Ramos (cell line): ENCODE data around the gene SNED1.

Experiments used
- in situ Hi-C: fragments of 300-500 bp; cut with MboI; formaldehyde crosslinking; loops from one replicate; pipeline ENCODE4 v1.14.3; 2022; ENCODE audit warnings: low sequenced_read_pairs; ENCODE audit not compliant: unreplicated experiment

The SNED1 gene

GRCh38 chr2:240997856-240998705 is at the start of gene SNED1:
TSS of gene SNED1 (plus strand) at chr2:240998618. CDS start at chr2:240998838, 220 bp downstream.
- in situ Hi-C loops, result no loop called here

DNA sequence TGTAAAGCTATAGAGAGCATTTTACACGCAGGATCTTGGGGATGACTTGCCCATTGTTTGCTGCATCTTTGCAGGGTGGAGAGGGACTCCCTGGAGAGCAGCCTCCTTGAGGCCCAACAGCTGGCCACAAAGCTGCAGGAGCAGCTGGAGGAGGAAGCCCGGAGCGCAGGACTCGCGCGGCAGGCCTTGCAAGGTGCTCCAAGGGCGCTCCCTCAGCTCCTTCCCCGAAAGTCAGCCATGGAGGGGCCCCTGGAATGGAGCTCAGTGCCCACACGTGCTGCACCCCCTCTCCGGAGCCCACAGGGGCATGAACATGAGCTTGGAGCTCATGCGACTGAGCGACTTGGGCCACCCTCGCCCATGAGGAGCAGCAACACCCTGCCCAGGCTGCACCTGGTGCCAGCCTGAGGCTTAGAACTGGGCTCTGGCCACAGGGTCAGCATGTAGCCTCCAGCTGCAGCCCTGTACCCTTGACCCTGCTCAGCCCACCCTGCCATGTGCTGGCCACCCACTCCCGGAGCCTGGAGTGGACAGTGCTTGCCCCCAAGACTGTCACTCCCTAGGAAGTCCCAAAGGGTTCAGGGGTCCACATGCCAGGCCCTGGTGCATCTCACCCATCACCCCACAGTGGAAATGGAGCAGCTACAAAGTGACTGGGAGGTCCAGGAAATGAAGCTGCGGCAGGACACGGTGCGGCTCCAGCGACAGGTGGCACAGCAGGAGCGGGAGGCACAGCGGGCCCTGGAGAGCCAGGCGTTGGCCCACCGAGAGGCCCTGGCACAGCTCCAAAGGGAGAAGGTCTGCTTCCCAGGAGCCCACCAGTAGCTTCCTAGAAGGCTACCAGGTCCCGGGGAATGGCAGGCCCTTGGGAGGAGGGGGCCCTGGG is 49.3 kb upstream of the SNED1 start:
- in situ Hi-C loops, result no loop called here

DNA sequence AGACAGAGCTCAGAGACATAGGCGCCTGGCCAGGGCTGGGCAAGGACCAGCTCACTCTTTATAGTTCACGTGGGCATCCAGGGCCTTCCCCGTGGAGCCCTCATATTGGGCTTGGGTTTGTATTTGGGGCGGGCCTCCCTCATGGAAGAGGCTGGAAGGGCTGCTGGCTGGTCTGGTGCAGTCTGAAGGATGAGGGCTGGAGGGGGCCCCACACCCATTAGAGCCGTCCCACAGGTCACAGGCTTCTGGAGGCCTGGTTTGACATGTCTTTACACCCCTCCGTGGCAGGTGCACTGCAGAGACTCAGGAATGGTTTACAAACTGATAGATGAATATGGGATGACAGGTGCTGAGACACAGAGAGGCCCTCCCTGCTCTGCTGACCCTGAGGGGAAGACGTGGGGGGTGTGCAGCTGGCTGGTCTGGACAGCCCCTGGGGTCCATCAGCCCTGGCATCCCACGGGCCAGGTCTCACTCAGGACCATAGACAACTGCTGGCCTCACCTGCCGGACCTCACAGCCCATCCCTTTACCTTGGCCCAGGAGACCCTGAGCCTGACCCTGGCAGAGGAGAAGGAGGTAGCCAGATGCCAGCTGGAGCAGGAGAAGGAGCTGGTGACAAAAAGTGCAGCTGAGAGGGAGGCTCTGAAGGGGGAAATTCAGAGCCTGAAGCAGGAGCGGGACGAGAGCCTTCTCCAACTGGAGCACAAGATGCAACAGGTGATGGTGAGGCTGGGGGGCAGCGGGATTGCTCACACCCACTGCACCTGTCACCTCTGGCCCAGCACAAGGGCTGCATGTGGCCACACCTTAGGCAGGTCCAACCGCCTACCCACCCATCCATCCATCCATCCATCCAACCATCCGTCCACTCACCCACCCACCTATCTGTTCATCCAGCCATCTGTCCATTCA is 48.4 kb upstream of the SNED1 start:
- in situ Hi-C loops, result no loop called here

- in situ Hi-C loops, result no loop called here
Measured at GRCh38 chr2:240951045-240951594, 47.3 kb upstream of the SNED1 start.

- in situ Hi-C loops, result no loop called here
Measured at GRCh38 chr2:240952496-240953246, 45.7 kb upstream of the SNED1 start.

DNA sequence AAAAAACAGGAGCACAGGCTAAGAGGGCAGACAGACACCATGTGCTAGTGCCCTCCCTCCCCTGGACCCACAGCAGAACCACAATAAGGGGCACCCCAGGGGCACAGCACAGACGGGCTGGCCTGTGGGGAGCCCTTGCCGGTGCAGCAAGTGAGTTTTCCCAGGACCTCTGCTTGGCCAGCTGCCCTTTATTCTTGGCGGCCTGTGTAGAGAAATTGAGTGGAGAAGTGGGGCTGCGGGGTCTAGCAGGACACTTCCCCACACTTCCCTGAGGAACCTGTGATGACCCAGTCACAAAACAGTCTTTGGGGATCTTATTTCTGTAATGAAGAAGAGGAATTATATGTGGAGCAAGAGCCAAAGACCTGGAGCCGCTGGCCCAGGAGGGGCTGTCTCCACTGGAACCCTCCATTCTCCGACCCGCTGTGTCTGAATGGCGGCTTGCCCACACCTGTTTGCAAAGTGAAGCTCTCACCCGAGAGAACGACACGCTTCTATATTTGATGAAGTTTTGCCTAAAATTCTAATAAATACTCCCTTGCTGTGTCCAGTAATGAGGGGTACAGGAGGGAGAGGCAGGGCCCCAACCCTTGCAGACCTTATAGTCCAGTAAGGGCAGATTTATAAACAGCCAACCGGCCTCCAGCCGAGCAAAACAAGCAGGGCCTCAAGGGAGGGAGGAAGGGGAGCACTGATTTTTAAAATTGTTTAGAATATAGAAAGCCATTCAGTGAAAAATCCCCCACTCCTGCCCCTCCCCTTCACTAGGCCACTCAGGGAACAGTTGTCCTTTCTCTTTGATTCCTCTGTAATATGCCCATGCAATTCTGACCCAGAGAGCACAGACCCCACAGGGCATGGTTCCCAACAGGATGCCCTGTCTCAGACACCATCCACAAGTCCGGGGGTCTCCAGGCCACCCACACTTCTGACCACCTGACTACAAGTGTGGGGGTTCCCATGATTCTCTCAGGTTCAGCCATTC is 44.7 kb upstream of the SNED1 start:
- in situ Hi-C loops, result no loop called here

DNA sequence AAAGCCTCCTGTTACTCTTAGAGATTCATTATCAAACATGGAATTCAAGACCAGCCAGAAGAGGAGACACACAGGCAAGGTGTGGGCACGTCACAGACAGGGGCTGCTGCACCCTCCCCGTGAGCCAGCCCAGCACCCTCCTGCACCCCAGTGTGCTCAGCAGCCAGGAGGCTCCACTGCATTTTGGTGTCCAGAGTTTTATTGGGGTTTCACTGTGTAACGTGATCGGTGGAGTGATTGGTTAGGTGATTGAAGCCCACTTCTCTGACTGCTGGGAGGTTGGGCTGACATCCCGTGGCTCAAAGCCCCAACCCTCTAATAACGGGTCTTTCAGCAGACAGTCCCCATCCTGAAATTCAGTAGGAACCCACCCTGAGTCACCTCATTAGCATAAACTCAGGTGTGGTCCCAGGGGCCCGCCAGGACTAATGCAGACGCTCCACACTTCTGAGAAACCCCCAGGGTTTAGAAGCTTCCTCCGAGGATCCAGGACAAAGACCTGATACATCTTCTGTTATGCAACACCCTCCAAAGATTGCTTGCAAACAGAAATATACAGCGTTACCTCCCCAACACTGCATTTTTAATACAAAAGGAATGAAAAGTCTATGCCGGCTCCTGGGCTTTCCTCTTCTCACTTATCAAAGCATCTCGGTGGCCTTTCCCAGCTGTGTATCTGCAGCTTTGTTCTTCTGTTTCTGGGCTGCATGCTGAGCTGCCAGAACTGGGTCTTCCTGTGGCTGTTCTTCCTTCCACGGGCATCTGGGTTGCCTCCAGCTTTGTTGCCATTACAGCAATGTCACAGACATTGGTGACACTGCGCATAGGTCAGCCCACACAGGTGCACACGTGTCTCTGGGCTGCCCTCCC is 43.7 kb upstream of the SNED1 start:
- in situ Hi-C loops, result no loop called here

- in situ Hi-C loops, result no loop called here
Measured at GRCh38 chr2:240955306-240956170, 42.9 kb upstream of the SNED1 start.

- in situ Hi-C loops, result no loop called here
Measured at GRCh38 chr2:240956171-240956934, 42.1 kb upstream of the SNED1 start.

DNA sequence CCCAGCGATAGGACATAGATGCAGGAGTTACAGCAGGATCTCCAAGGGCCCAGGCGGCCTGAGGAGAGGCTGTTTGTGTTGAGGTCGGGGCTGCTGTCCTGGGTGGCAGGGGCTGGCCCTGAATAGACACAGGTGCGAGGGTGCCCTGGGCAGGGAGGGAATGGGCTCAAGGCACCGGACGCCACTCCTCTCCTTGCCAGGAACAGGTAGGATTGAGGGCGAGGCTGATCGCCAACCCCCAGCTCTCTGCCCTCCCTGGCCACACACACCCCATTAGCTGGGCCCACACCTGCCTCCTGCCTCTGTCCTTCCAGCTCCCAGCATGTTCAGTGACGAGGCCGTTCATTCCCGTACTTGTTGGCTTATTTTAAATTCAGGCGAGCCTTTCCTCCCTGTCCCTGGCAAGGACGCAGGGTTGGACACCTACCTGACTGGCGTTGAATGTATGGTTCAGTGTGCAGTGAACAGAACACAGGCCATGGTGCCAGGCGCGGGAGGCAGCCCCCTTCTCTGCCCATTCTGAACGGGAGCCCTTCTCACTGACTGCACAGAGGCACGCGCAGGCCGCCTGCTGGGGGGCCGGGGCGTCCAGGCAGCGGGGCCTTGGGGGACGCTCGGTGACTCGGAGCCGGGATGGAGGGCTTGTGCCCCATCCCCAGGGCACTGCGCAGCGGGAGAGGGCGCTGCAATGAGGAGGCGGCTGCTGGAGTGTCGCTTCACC is 41.3 kb upstream of the SNED1 start:
- in situ Hi-C loops, result no loop called here

GRCh38 chr2:240957656-240958365 is 40.6 kb upstream of the SNED1 start:
- in situ Hi-C loops, result no loop called here

DNA sequence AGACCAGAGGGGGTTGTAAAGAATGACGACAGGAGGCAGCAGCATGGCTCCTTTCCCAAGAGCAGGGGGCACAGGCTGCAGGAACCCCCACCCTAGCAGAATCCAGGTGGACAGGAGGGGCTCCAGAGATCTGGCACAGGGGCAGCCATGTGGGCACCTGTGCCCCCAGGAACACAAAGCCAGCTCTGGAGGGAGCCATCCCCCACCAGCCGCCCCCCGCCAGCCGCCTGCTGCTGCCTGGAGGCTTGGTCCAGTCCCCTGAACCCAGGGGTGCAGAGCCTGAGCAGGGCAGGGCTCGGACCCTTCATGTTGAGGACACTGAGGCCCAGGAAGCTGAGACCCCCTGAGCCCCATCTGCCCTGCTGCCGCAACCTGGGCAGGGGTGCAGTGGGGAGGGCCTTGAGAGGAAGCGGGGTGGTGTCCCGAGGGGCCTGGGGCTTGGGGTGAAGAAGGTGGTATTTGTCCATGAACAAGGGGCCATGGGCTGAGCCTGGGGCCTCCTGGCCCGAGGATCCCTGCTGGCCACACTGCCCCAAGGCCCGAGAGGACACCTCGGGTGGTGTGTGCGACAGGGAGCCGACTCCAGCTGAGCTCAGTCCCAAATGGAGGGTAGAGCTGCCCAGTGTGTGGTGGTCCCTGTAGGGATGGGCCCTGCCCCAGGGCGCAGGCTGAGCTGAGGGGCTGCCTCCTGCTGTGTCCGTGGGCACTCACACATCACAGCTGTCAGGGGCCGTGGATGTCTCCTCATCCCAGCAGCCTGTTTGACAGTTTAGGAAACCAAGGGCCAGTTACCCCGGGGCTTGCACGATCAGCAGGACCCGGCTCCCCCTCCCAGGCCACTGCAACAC is 39.8 kb upstream of the SNED1 start:
- in situ Hi-C loops, result no loop called here

DNA sequence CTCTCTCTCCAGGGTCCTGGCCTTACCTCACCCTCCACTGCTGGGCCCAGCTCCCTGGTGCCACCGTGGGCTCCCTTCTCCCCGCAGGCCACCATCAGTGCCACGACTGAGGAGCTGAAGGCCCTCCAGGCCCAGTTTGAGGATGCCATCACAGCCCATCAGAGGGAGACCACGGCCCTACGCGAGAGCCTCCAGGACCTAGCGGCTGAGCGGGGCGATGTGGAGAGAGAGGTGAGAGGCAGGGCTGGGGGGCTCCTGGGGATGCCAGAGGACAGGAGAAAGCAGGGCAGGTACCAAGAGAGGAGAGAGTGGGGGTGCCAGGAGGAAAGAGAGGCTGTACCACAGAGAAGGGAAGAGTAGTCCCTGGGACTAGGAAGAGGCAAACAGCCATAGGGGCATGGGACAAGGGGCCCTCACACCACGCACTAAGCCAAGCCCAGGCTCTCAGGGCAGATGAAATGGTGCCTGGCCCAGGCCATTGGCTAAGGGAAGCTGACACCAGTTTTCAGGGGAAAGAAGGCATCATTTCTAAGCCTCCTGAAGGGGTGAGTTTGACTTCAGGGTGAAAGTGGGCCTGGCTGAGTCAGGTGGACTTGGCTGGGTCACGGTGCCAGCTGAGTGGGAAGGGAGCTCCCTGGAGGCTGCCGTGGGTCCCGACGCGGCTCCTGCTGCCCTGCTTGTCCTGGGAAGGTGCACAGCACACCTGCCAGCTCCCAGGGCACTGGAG is 39.0 kb upstream of the SNED1 start:
- in situ Hi-C loops, result no loop called here
